ENCODE results near the gene RALB.
A peak's percentile ranks its signal among the peaks of the same experiment; 100 is the strongest.
"Not testable (repeated sequence)": the region's sequence is repeated elsewhere in the genome, so short reads cannot be mapped to it uniquely, and the experiment has no call there.

RALB gene

DNA sequence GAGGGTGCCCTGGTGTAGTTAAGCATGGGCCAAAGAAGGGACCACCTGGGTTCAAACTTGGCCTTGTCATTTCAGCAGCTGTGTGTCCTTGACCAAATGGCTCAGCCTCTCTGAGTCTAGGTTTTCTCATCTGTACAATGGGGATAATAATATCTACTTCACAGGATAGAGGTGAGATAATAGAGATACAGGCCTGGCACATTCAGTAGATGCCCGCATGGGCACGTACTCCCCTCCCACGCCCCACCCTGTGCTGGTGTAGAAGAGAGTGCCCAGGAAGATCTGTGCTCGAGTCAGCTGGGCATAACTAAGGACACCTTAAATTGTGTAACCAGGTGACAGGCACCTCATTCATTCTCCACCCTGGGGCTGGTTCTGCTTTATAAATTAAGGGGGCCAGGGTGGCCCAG lies 21.1 kb upstream of the RALB start:
- peaks cover 44% of the 10 kb centered on the region for H3K4me1 ChIP-seq (ENCODE audit: insufficient read depth, low read length)
- peak overlapping the region; percentile 63 for H3K9ac ChIP-seq (ENCODE audit: low read depth, low read length)
- no peaks in the 10 kb centered on the region for H3K79me2 ChIP-seq (ENCODE audit: insufficient read depth, low read length)
- DNase-seq (peak; percentile 11), ATAC-seq (ENCODE audit: insufficient read depth, low read depth) (peak; percentile 1; the same call in 1 of the 3 replicates)
- H3K4me2 ChIP-seq (ENCODE audit: insufficient read depth, low read length) = peak overlapping the region; percentile 73
- peak overlapping the region; percentile 27 to 59; a peak in 3 of 4 replicates for H3K4me3 ChIP-seq (ENCODE audit: low read depth in 1 of 2, low read length in 2 of 2)
- H3K36me3 ChIP-seq (ENCODE audit: insufficient read depth, low read length) = no peaks in the 10 kb centered on the region
- H3K27ac ChIP-seq (ENCODE audit: low read length) = peak overlapping the region; percentile 90
- H4K20me1 ChIP-seq (ENCODE audit: insufficient read depth, low read length) = no peaks in the 10 kb centered on the region
- no peaks in the 10 kb centered on the region for H3K27me3 ChIP-seq (ENCODE audit: insufficient read depth, low read length, poor library complexity)
- H2AFZ ChIP-seq (ENCODE audit: low read depth, low read length) = peak overlapping the region; percentile 84
- no peak for TF ChIP-seq EZH2 (IDR thresholded peaks at IDR 0.05; ENCODE audit: borderline replicate concordance, low read depth, low read length, severe bottlenecking)
- TF ChIP-seq, protein P1, sequence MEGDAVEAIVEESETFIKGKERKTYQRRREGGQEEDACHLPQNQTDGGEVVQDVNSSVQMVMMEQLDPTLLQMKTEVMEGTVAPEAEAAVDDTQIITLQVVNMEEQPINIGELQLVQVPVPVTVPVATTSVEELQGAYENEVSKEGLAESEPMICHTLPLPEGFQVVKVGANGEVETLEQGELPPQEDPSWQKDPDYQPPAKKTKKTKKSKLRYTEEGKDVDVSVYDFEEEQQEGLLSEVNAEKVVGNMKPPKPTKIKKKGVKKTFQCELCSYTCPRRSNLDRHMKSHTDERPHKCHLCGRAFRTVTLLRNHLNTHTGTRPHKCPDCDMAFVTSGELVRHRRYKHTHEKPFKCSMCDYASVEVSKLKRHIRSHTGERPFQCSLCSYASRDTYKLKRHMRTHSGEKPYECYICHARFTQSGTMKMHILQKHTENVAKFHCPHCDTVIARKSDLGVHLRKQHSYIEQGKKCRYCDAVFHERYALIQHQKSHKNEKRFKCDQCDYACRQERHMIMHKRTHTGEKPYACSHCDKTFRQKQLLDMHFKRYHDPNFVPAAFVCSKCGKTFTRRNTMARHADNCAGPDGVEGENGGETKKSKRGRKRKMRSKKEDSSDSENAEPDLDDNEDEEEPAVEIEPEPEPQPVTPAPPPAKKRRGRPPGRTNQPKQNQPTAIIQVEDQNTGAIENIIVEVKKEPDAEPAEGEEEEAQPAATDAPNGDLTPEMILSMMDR (IDR thresholded peaks at IDR 0.05; ENCODE audit: borderline replicate concordance, extremely low read depth, low read length, poor library complexity, severe bottlenecking) = no peak
- no peaks in the 10 kb centered on the region for H3K9me3 ChIP-seq (ENCODE audit: insufficient read depth, low read length, severe bottlenecking)

DNA sequence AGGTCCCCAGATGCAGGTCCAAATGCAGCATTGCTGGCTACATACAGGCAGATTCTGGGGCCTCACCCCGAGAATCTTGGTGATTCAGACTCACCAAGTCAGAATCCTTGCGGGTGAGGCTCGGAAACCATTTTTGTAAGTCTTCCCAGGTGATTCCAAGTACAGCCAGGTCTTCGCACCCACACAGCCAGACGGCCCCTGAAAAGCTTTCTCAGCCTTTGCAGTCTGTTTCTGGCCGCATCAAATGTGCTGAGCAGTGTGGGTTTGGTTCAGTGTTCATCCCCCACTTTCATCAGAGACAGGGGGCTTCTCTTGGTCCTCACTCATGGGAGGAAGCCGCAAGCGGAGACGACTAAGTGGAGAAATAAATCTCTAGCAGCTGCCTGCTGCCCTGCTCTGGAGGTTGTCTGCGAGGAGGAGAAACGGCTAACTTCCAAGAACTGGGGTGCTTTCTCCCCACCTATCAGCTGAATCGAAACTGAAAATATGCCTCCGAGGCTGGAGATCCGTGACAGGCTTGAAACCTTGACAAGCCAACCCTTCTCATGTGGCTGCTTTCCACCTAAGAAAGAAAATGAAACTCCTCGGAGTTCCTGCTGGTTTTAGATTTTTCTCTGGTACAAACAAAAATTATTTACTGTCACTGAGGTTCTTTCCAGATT lies 20.5 kb upstream of the RALB start:
- H3K79me2 ChIP-seq (ENCODE audit: insufficient read depth, low read length) = no peaks in the 10 kb centered on the region
- DNase-seq (peak; percentile 87), ATAC-seq (ENCODE audit: insufficient read depth, low read depth) (peak; percentile 87)
- no peaks in the 10 kb centered on the region for H3K27me3 ChIP-seq (ENCODE audit: insufficient read depth, low read length, poor library complexity)
- H3K9ac ChIP-seq (ENCODE audit: low read depth, low read length) = peak overlapping the region; percentile 63
- TF ChIP-seq, protein P1 (IDR thresholded peaks at IDR 0.05; ENCODE audit: borderline replicate concordance, extremely low read depth, low read length, poor library complexity, severe bottlenecking) = no peak
- no peak for TF ChIP-seq EZH2 (IDR thresholded peaks at IDR 0.05; ENCODE audit: borderline replicate concordance, low read depth, low read length, severe bottlenecking)
- H3K4me3 ChIP-seq (ENCODE audit: low read depth in 1 of 2, low read length in 2 of 2) = peak overlapping the region; percentile 27 to 59; a peak in 3 of 4 replicates
- H3K9me3 ChIP-seq (ENCODE audit: insufficient read depth, low read length, severe bottlenecking) = no peaks in the 10 kb centered on the region
- H2AFZ ChIP-seq (ENCODE audit: low read depth, low read length) = peak overlapping the region; percentile 84
- H4K20me1 ChIP-seq (ENCODE audit: insufficient read depth, low read length) = no peaks in the 10 kb centered on the region
- peaks cover 38% of the 10 kb centered on the region for H3K4me1 ChIP-seq (ENCODE audit: insufficient read depth, low read length)
- no peaks in the 10 kb centered on the region for H3K36me3 ChIP-seq (ENCODE audit: insufficient read depth, low read length)
- H3K4me2 ChIP-seq (ENCODE audit: insufficient read depth, low read length) = peak overlapping the region; percentile 73
- H3K27ac ChIP-seq (ENCODE audit: low read length) = peak overlapping the region; percentile 90

DNA sequence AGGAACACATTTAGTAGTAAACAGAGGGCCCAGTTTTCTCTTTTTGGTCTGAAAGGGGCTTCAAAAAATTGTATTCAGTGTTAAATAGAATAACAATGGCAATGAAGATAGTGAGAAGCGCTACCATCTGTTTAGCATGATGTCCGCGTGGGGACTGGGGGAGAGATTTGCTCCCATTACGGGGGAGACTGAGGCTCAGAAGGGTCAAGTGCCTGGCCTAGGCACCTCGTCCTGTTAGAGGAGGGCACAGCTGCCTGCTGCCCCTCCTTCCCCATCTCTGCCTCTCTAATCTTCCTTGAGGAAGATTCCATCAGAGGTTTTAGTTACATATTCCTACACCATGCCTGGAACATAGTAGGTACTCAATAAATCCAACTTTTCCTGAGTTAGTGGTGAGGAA lies 19.4 kb upstream of the RALB start:
- Histone ChIP-seq H3K79me2 (ENCODE audit: insufficient read depth, low read length) (no peaks in the 10 kb centered on the region), H3K9ac (ENCODE audit: low read depth, low read length) (peak overlapping the region; percentile 63), H3K27ac (ENCODE audit: low read length) (peak overlapping the region; percentile 90), H3K4me2 (ENCODE audit: insufficient read depth, low read length) (peak overlapping the region; percentile 73), H3K36me3 (ENCODE audit: insufficient read depth, low read length) (no peaks in the 10 kb centered on the region), H4K20me1 (ENCODE audit: insufficient read depth, low read length) (no peaks in the 10 kb centered on the region), H3K9me3 (ENCODE audit: insufficient read depth, low read length, severe bottlenecking) (no peaks in the 10 kb centered on the region), H3K27me3 (ENCODE audit: insufficient read depth, low read length, poor library complexity) (no peaks in the 10 kb centered on the region), H2AFZ (ENCODE audit: low read depth, low read length) (peak overlapping the region; percentile 84), H3K4me3 (ENCODE audit: low read depth in 1 of 2, low read length in 2 of 2) (peak overlapping the region in 1 of 2 experiments; percentile 59; a peak in 2 of 4 replicates), H3K4me1 (ENCODE audit: insufficient read depth, low read length) (peaks cover 26% of the 10 kb centered on the region)
- no peak for ATAC-seq (ENCODE audit: insufficient read depth, low read depth)
- TF ChIP-seq, protein P1 (IDR thresholded peaks at IDR 0.05; ENCODE audit: borderline replicate concordance, extremely low read depth, low read length, poor library complexity, severe bottlenecking) = no peak
- no peak for TF ChIP-seq EZH2 (IDR thresholded peaks at IDR 0.05; ENCODE audit: borderline replicate concordance, low read depth, low read length, severe bottlenecking)
- DNase-seq = no peak

DNA sequence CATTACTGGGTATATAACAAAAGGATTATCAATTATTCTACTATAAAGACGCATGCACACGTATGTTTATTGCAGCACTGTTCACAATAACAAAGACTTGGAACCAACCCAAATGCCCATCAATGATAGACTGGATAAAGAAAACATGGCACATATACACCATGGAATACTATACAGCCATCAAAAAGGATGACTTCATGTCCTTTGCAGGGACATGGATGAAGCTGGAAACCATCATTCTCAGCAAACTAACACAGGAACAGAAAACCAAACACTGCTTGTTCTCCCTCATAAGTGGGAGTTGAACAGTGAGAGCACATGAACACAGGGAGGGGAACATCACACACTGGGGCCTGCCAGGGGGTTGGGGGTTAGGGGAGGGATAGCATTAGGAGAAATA lies 17.5 kb upstream of the RALB start:
- not testable (repeated sequence) for H3K27me3 ChIP-seq (ENCODE audit: insufficient read depth, low read length, poor library complexity); H4K20me1 ChIP-seq (ENCODE audit: insufficient read depth, low read length); DNase-seq; H3K27ac ChIP-seq (ENCODE audit: low read length); H3K36me3 ChIP-seq (ENCODE audit: insufficient read depth, low read length); H2AFZ ChIP-seq (ENCODE audit: low read depth, low read length); ATAC-seq (ENCODE audit: insufficient read depth, low read depth); H3K79me2 ChIP-seq (ENCODE audit: insufficient read depth, low read length); H3K4me2 ChIP-seq (ENCODE audit: insufficient read depth, low read length); H3K4me3 ChIP-seq (ENCODE audit: low read depth in 1 of 2, low read length in 2 of 2); H3K9me3 ChIP-seq (ENCODE audit: insufficient read depth, low read length, severe bottlenecking); H3K9ac ChIP-seq (ENCODE audit: low read depth, low read length)
- peaks cover 26% of the 10 kb centered on the region for H3K4me1 ChIP-seq (ENCODE audit: insufficient read depth, low read length)
